Liver (tissue), 9 donors: ENCODE data around the gene PXYLP1. TPM values are rescaled to one million over a fixed set of nuclear protein-coding genes. Genes with fewer than 3 reads are reported as not detected.

Experiments
- DNase-seq: peaks from one replicate; pipeline ENCODE4 v3.0.0-alpha.2; 2017; ENCODE audit warnings: low spot score
- H3K27ac ChIP-seq, 2 donors: one replicate each; pipeline ENCODE4 v1.7.0; 2013; ENCODE audit warnings: inconsistent platforms in 2 of 2, low read length in 2 of 2, control low read depth in 1 of 2, low read depth in 1 of 2, mild to moderate bottlenecking in 1 of 2
- H3K27me3 ChIP-seq, 4 donors: one replicate each; pipeline versions ENCODE4 v1.6.1 to v1.7.0; 2013; ENCODE audit warnings: low read length in 3 of 4, inconsistent platforms in 1 of 4, mild to moderate bottlenecking in 1 of 4, moderate library complexity in 1 of 4; ENCODE audit not compliant: control insufficient read depth in 4 of 4, insufficient read depth in 4 of 4
- H3K36me3 ChIP-seq, 4 donors: one replicate each; pipeline versions ENCODE4 v1.6.1 to v1.7.0; 2013; ENCODE audit warnings: low read length in 3 of 4, mild to moderate bottlenecking in 3 of 4, low read depth in 1 of 4, moderate library complexity in 1 of 4; ENCODE audit not compliant: control insufficient read depth in 4 of 4, insufficient read depth in 3 of 4
- H3K4me1 ChIP-seq, 4 donors: one replicate each; pipeline versions ENCODE4 v1.6.1 to v1.7.0; 2013; ENCODE audit warnings: low read length in 3 of 4, mild to moderate bottlenecking in 3 of 4, moderate library complexity in 1 of 4; ENCODE audit not compliant: control insufficient read depth in 4 of 4, insufficient read depth in 4 of 4
- H3K4me3 ChIP-seq, 3 donors: one replicate each; pipeline versions ENCODE4 v1.6.1 to v1.7.0; 2013; ENCODE audit warnings: low read length in 3 of 3, control low read depth in 1 of 3, low read depth in 1 of 3, mild to moderate bottlenecking in 1 of 3
- H3K9ac ChIP-seq, 2 donors: one replicate each; pipeline ENCODE4 v1.7.0; 2013; ENCODE audit warnings: low read length in 2 of 2, mild to moderate bottlenecking in 2 of 2, moderate library complexity in 2 of 2, control low read depth in 1 of 2, low read depth in 1 of 2
- H3K9me3 ChIP-seq, 4 donors: one replicate each; pipeline versions ENCODE4 v1.6.1 to v1.7.0; 2013; ENCODE audit warnings: low read length in 3 of 4; ENCODE audit not compliant: control insufficient read depth in 4 of 4
- ATF3 ChIP-seq: IDR thresholded peaks from 2 replicates; pipeline ENCODE4 v1.6.1; 2016; ENCODE audit warnings: antibody characterized with exemption
- CTCF ChIP-seq: fragments of 150-350 bp; IDR thresholded peaks from 2 replicates; pipeline ENCODE4 v1.5.1; 2017; ENCODE audit warnings: improper control_type of control experiment, low read depth, low read length; ENCODE audit not compliant: missing input control
- EGR1 ChIP-seq, 2 donors: IDR thresholded peaks; 2 replicates each; pipeline ENCODE4 v1.6.1; 2016 to 2018; ENCODE audit warnings: antibody characterized with exemption in 2 of 2, low read depth in 2 of 2
- FOXA1 ChIP-seq: IDR thresholded peaks from 2 replicates; pipeline ENCODE4 v1.6.1; 2016; ENCODE audit warnings: antibody characterized with exemption
- GABPA ChIP-seq, 2 donors: IDR thresholded peaks in 1 of 2; conservative IDR thresholded peaks in 1 of 2; 2 replicates each; pipeline ENCODE4 v1.6.1; 2016; ENCODE audit warnings: antibody characterized with exemption in 2 of 2, mild to moderate bottlenecking in 1 of 2, moderate library complexity in 1 of 2
- HNF4A ChIP-seq, 2 donors: conservative IDR thresholded peaks; 2 replicates each; pipeline ENCODE4 v1.6.1; 2016; ENCODE audit warnings: antibody characterized with exemption in 2 of 2, mild to moderate bottlenecking in 2 of 2
- HNF4G ChIP-seq: IDR thresholded peaks from 2 replicates; pipeline ENCODE4 v1.6.1; 2016; ENCODE audit warnings: antibody characterized with exemption
- JUND ChIP-seq, 2 donors: IDR thresholded peaks; 2 replicates each; pipeline ENCODE4 v1.6.1; 2016; ENCODE audit warnings: antibody characterized with exemption in 2 of 2
- MAX ChIP-seq: IDR thresholded peaks from 2 replicates; pipeline ENCODE4 v1.6.1; 2016; ENCODE audit warnings: antibody characterized with exemption
- NR2F2 ChIP-seq: IDR thresholded peaks from 2 replicates; pipeline ENCODE4 v1.6.1; 2016; ENCODE audit warnings: antibody characterized with exemption
- RAD21 ChIP-seq, 2 donors: IDR thresholded peaks; 2 replicates each; pipeline ENCODE4 v1.6.1; 2016; ENCODE audit warnings: antibody characterized with exemption in 2 of 2, mild to moderate bottlenecking in 2 of 2
- REST ChIP-seq: IDR thresholded peaks from 2 replicates; pipeline ENCODE4 v1.6.1; 2016; ENCODE audit warnings: antibody characterized with exemption, mild to moderate bottlenecking
- RXRA ChIP-seq, 2 donors: IDR thresholded peaks; 2 replicates each; pipeline ENCODE4 v1.6.1; 2017 to 2018; ENCODE audit warnings: antibody characterized with exemption in 2 of 2, mild to moderate bottlenecking in 1 of 2
- SP1 ChIP-seq: IDR thresholded peaks from 2 replicates; pipeline ENCODE4 v1.6.1; 2018; ENCODE audit warnings: antibody characterized with exemption, mild to moderate bottlenecking
- TAF1 ChIP-seq: conservative IDR thresholded peaks from 2 replicates; pipeline ENCODE4 v1.6.1; 2016; ENCODE audit warnings: antibody characterized with exemption, mild to moderate bottlenecking
- YY1 ChIP-seq: IDR thresholded peaks from 2 replicates; pipeline ENCODE4 v1.6.1; 2016; ENCODE audit warnings: antibody characterized with exemption, mild to moderate bottlenecking
- ZBTB33 ChIP-seq: IDR thresholded peaks from 2 replicates; pipeline ENCODE4 v1.6.1; 2016; ENCODE audit warnings: antibody characterized with exemption
- WGBS: extraction: QIAGEN DNeasy Blood & Tissue Kit; methylation state at CpG from one replicate; pipeline ENCODE4 v1.1.7; 2013; 5-methylcytosine and 5-hydroxymethylcytosine counted together
- polyA plus RNA-seq, 2 donors: library from polyadenylated mRNA; stranded (reverse) in 1 of 2; unstranded in 1 of 2; fragments of 200-250 nt in 1 of 2; fragments of >200 nt in 1 of 2; fragmentation: Nextera tagmentation in 1 of 2; extraction: Ambion mirVana in 1 of 2; gene quantifications; one replicate each; pipeline versions ENCODE4 v1.2.1 to v1.2.3, GENCODE V29; 2013 to 2015
- total RNA-seq, 2 donors: library from RNA; depleted of rRNA; stranded (reverse); fragments of >200 nt; gene quantifications; one replicate each; pipeline ENCODE4 v1.2.3, GENCODE V29; 2014
- donor health status: healthy.
- donor health status: healthy.
- donor health status: healthy.
- donor health status: healthy.
- donor health status: healthy.

Gene PXYLP1
- total and polyA plus RNA-seq, 4 donors: 1.1 to 5.3 (median 3.1) TPM

GRCh38 chr3:141218926-141219325 lies 12.7 kb upstream of the PXYLP1 start:
- Histone ChIP-seq H3K27me3 (no peaks in the 10 kb centered on the region), H3K4me3 (no peak overlapping the region), H3K27ac (no peak overlapping the region), H3K36me3 (no peaks in the 10 kb centered on the region), H3K4me1 (no peaks in the 10 kb centered on the region), H3K9me3 (peaks cover 0 to 3% (median 0%) of the 10 kb centered on the region in 4 donors), H3K9ac (no peak overlapping the region)
- no peak for DNase-seq
- WGBS: 56% methylated on average over 2 of the region's 2 CpGs
- TF ChIP-seq YY1: no peak
- no peak for TF ChIP-seq EGR1 (IDR thresholded peaks at IDR 0.05; ENCODE audit: low read depth in 2 of 2)
- TF ChIP-seq ATF3: no peak
- TF ChIP-seq RXRA (IDR thresholded peaks at IDR 0.05): no peak
- no peak for TF ChIP-seq GABPA (IDR thresholded peaks at IDR 0.05 in 1 of 2, conservative IDR thresholded peaks at IDR 0.05 in 1 of 2)
- TF ChIP-seq CTCF: no peak
- no peak for TF ChIP-seq TAF1
- TF ChIP-seq NR2F2: no peak
- no peak for TF ChIP-seq HNF4A (conservative IDR thresholded peaks at IDR 0.05)
- no peak for TF ChIP-seq MAX
- no peak for TF ChIP-seq REST
- TF ChIP-seq HNF4G: no peak
- TF ChIP-seq FOXA1: no peak

GRCh38 chr3:141223673-141224166 lies 7.9 kb upstream of the PXYLP1 start:
- WGBS: 92% methylated on average over 2 of the region's 2 CpGs
- Histone ChIP-seq H3K27me3 (no peaks in the 10 kb centered on the region), H3K27ac (no peak overlapping the region), H3K36me3 (no peaks in the 10 kb centered on the region), H3K4me1 (no peaks in the 10 kb centered on the region), H3K4me3 (no peak overlapping the region), H3K9me3 (peaks cover 0 to 3% (median 0%) of the 10 kb centered on the region in 4 donors), H3K9ac (no peak overlapping the region)
- no peak for DNase-seq
- TF ChIP-seq SP1 (no peak), TAF1 (no peak), RAD21 (IDR thresholded peaks at IDR 0.05) (no peak), GABPA (IDR thresholded peaks at IDR 0.05 in 1 of 2, conservative IDR thresholded peaks at IDR 0.05 in 1 of 2) (no peak), FOXA1 (no peak), EGR1 (IDR thresholded peaks at IDR 0.05; ENCODE audit: low read depth in 2 of 2) (no peak), ATF3 (no peak), REST (no peak), ZBTB33 (no peak), HNF4A (conservative IDR thresholded peaks at IDR 0.05) (no peak), HNF4G (no peak), JUND (IDR thresholded peaks at IDR 0.05) (no peak)
